Neural cell (in vitro differentiated cells): ENCODE data around the gene CEP295NL. TPM values are rescaled to one million over a fixed set of nuclear protein-coding genes. Genes with fewer than 3 reads are reported as not detected.

Experiments
- H2AFZ ChIP-seq: fragments of 200-600, 300-800 bp; sonication (generic), shearing (Covaris generic); 2 replicates; pipeline ENCODE4 v1.6.0; 2014; ENCODE audit warnings: low read depth, mild to moderate bottlenecking, antibody characterized with exemption, low read length, moderate library complexity
- H3F3A ChIP-seq: fragments of 200-600 bp; shearing (Covaris generic); 2 replicates; pipeline ENCODE4 v1.6.1; 2016; ENCODE audit warnings: mild to moderate bottlenecking, moderate library complexity, mixed read lengths, antibody characterized with exemption, low read length; ENCODE audit not compliant: insufficient read depth, poor library complexity, severe bottlenecking
- H3K27ac ChIP-seq: fragments of 200-600, 300-800 bp; sonication (generic), shearing (Covaris generic); 2 replicates; pipeline ENCODE4 v1.5.1; 2014; ENCODE audit warnings: mild to moderate bottlenecking, low read length, moderate library complexity
- H3K27me3 ChIP-seq: fragments of 300-800, 200-600 bp; sonication (generic), shearing (Covaris generic); 2 replicates; pipeline ENCODE4 v1.6.0; 2014; ENCODE audit warnings: mild to moderate bottlenecking, low read depth, low read length, moderate library complexity; ENCODE audit not compliant: insufficient read depth
- H3K36me3 ChIP-seq: fragments of 300-800, 200-600 bp; sonication (generic), shearing (Covaris generic); 2 replicates; pipeline ENCODE4 v1.5.1; 2014; ENCODE audit warnings: mild to moderate bottlenecking, antibody characterized with exemption, low read length, moderate library complexity; ENCODE audit not compliant: insufficient read depth
- H3K4me2 ChIP-seq: fragments of 300-800, 200-600 bp; sonication (generic), shearing (Covaris generic); 2 replicates; pipeline ENCODE4 v1.6.0; 2014; ENCODE audit warnings: mild to moderate bottlenecking, low read length
- H3K4me3 ChIP-seq: fragments of 300-800, 200-600 bp; sonication (generic), shearing (Covaris generic); 2 replicates; pipeline ENCODE4 v1.5.1; 2014; ENCODE audit warnings: mild to moderate bottlenecking, low read length, moderate library complexity
- H3K79me2 ChIP-seq: fragments of 200-600 bp; shearing (Covaris generic); replicated peaks from 2 replicates; pipeline ENCODE4 v1.6.0; 2014; ENCODE audit warnings: mild to moderate bottlenecking, low read length, moderate library complexity; ENCODE audit not compliant: insufficient read depth
- H3K9ac ChIP-seq: fragments of 300-800, 200-600 bp; sonication (generic), shearing (Covaris generic); 2 replicates; pipeline ENCODE4 v1.6.1; 2016; ENCODE audit warnings: mild to moderate bottlenecking, low read length, mixed read lengths
- H3K9me2 ChIP-seq: fragments of 200-600 bp; shearing (Covaris generic); 2 replicates; pipeline ENCODE4 v1.6.1; 2016; ENCODE audit warnings: mild to moderate bottlenecking, low read length, mixed read lengths; ENCODE audit not compliant: insufficient read depth
- H3K9me3 ChIP-seq: fragments of 200-600, 300-800 bp; sonication (generic), shearing (Covaris generic); 2 replicates; pipeline ENCODE4 v1.6.1; 2016; ENCODE audit warnings: mild to moderate bottlenecking, mixed run types, low read length, moderate library complexity, mixed read lengths
- H4K20me1 ChIP-seq: fragments of 200-600 bp; shearing (Covaris generic); 2 replicates; pipeline ENCODE4 v1.6.1; 2016; ENCODE audit warnings: mild to moderate bottlenecking, mixed run types; ENCODE audit not compliant: insufficient read depth
- EP300 ChIP-seq: fragments of 450-650 bp; conservative IDR thresholded peaks from 2 replicates; pipeline ENCODE4 v1.6.1; 2014; ENCODE audit warnings: antibody characterized with exemption, mild to moderate bottlenecking, moderate library complexity; ENCODE audit not compliant: poor library complexity, severe bottlenecking
- EZH2 ChIP-seq: fragments of 200-600, 300-800 bp; shearing (Covaris generic), sonication (generic); IDR thresholded peaks from 2 replicates; pipeline ENCODE4 v1.6.1; 2014; ENCODE audit warnings: antibody characterized with exemption, low read length, borderline replicate concordance, mild to moderate bottlenecking; ENCODE audit not compliant: insufficient read depth, poor library complexity, severe bottlenecking
- MXI1 ChIP-seq: fragments of 450-650 bp; conservative IDR thresholded peaks from 2 replicates; pipeline ENCODE4 v1.6.1; 2014; ENCODE audit warnings: antibody characterized with exemption, mild to moderate bottlenecking; ENCODE audit not compliant: poor library complexity, severe bottlenecking
- POLR2AphosphoS5 ChIP-seq: IDR thresholded peaks from 2 replicates; pipeline ENCODE4 v1.6.1; 2012
- RAD21 ChIP-seq: fragments of 450-650 bp; conservative IDR thresholded peaks from 2 replicates; pipeline ENCODE4 v1.6.1; 2014; ENCODE audit warnings: antibody characterized with exemption, mild to moderate bottlenecking, moderate library complexity
- SMC3 ChIP-seq: fragments of 450-650 bp; conservative IDR thresholded peaks from 2 replicates; pipeline ENCODE4 v1.6.1; 2014; ENCODE audit warnings: antibody characterized with exemption, mild to moderate bottlenecking, moderate library complexity; ENCODE audit not compliant: poor library complexity
- TAF1 ChIP-seq: IDR thresholded peaks from 2 replicates; pipeline ENCODE4 v1.6.1; 2012; ENCODE audit warnings: low read depth
- polyA plus RNA-seq: library from polyadenylated mRNA; depleted of rRNA; stranded (reverse); fragments of >200 nt; gene quantifications from 2 replicates; pipeline ENCODE4 v1.2.3, GENCODE V29; 2014
- TF ChIP-seq, protein P1 (sequence below): IDR thresholded peaks from 2 replicates; pipeline ENCODE4 v1.6.1; 2012; ENCODE audit warnings: borderline replicate concordance
- TF ChIP-seq, protein P2 (sequence below): fragments of 450-650 bp; IDR thresholded peaks from 2 replicates; pipeline ENCODE4 v1.5.1; 2014; ENCODE audit warnings: antibody characterized with exemption, mild to moderate bottlenecking, moderate library complexity; ENCODE audit not compliant: poor library complexity, severe bottlenecking

The CEP295NL gene
- polyA plus RNA-seq, 1 donor from 2014 or later = not detected

DNA sequence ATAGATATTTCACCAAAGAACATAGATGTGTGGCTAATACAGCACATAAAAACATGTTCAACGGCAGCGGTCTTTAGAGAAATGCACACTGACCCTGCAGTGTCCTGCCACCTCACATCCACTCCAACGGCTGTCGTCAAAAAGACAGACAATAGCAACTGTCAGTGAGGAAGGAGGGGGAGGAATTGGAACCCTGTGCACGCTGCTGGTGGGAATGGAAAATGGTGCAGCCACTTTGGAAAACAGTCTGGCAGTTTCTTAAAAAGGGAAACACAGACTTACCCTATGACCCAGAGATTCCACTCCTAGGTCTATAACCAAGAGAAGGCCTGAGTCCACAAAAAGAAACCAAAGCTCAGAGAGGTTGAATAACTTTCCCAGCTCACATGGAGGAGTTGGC, 7.7 kb downstream of the CEP295NL start:
- no peak overlapping the region for H3K4me3 ChIP-seq
- no peaks in the 10 kb centered on the region for H3K9me2 ChIP-seq
- no peaks in the 10 kb centered on the region for H3F3A ChIP-seq
- TF ChIP-seq, protein P1, sequence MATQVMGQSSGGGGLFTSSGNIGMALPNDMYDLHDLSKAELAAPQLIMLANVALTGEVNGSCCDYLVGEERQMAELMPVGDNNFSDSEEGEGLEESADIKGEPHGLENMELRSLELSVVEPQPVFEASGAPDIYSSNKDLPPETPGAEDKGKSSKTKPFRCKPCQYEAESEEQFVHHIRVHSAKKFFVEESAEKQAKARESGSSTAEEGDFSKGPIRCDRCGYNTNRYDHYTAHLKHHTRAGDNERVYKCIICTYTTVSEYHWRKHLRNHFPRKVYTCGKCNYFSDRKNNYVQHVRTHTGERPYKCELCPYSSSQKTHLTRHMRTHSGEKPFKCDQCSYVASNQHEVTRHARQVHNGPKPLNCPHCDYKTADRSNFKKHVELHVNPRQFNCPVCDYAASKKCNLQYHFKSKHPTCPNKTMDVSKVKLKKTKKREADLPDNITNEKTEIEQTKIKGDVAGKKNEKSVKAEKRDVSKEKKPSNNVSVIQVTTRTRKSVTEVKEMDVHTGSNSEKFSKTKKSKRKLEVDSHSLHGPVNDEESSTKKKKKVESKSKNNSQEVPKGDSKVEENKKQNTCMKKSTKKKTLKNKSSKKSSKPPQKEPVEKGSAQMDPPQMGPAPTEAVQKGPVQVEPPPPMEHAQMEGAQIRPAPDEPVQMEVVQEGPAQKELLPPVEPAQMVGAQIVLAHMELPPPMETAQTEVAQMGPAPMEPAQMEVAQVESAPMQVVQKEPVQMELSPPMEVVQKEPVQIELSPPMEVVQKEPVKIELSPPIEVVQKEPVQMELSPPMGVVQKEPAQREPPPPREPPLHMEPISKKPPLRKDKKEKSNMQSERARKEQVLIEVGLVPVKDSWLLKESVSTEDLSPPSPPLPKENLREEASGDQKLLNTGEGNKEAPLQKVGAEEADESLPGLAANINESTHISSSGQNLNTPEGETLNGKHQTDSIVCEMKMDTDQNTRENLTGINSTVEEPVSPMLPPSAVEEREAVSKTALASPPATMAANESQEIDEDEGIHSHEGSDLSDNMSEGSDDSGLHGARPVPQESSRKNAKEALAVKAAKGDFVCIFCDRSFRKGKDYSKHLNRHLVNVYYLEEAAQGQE = no peak
- no peak for TF ChIP-seq RAD21
- TF ChIP-seq TAF1 = no peak
- TF ChIP-seq EP300 = no peak
- no peak for TF ChIP-seq EZH2
- no peak for TF ChIP-seq POLR2AphosphoS5
- TF ChIP-seq, protein P2, sequence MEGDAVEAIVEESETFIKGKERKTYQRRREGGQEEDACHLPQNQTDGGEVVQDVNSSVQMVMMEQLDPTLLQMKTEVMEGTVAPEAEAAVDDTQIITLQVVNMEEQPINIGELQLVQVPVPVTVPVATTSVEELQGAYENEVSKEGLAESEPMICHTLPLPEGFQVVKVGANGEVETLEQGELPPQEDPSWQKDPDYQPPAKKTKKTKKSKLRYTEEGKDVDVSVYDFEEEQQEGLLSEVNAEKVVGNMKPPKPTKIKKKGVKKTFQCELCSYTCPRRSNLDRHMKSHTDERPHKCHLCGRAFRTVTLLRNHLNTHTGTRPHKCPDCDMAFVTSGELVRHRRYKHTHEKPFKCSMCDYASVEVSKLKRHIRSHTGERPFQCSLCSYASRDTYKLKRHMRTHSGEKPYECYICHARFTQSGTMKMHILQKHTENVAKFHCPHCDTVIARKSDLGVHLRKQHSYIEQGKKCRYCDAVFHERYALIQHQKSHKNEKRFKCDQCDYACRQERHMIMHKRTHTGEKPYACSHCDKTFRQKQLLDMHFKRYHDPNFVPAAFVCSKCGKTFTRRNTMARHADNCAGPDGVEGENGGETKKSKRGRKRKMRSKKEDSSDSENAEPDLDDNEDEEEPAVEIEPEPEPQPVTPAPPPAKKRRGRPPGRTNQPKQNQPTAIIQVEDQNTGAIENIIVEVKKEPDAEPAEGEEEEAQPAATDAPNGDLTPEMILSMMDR = no peak
- no peak for TF ChIP-seq MXI1
- no peak for TF ChIP-seq SMC3
- peaks cover 34% of the 10 kb centered on the region for H3K79me2 ChIP-seq
- H2AFZ ChIP-seq = no peak overlapping the region
- no peaks in the 10 kb centered on the region for H3K36me3 ChIP-seq
- H3K9ac ChIP-seq = no peak overlapping the region
- no peaks in the 10 kb centered on the region for H4K20me1 ChIP-seq
- H3K9me3 ChIP-seq = no peaks in the 10 kb centered on the region
- no peak overlapping the region for H3K4me2 ChIP-seq
- no peak overlapping the region for H3K27ac ChIP-seq
- H3K27me3 ChIP-seq = no peaks in the 10 kb centered on the region

DNA sequence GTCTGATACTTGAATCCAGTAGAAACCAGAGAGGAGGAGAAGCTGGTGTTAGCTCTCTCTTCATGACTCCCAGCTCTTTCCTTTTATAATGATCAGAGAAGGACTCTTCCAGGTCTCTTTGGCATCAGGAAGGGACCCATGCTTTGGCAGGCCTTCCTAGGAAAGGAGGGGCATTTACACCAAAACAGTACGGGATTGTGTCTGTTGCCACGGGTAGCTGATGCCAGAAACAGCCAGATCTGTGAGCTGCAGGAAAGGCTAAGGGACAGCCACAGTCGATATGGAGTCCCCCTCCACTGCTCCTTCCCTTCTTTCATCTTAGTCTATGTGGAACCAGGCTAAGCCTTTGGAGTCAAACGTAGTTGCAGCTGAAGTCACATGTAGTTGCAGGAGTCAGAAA, 9.3 kb downstream of the CEP295NL start:
- H3K9ac ChIP-seq = no peak overlapping the region
- no peak overlapping the region for H3K4me3 ChIP-seq
- no peaks in the 10 kb centered on the region for H4K20me1 ChIP-seq
- no peak overlapping the region for H3K27ac ChIP-seq
- H3K27me3 ChIP-seq = no peaks in the 10 kb centered on the region
- H3K36me3 ChIP-seq = no peaks in the 10 kb centered on the region
- no peaks in the 10 kb centered on the region for H3F3A ChIP-seq
- TF ChIP-seq SMC3 (no peak), TAF1 (no peak), EZH2 (no peak), RAD21 (no peak), MXI1 (no peak), EP300 (no peak), POLR2AphosphoS5 (no peak)
- TF ChIP-seq, protein P1 = no peak
- TF ChIP-seq, protein P2 = no peak
- no peak overlapping the region for H3K4me2 ChIP-seq
- no peak overlapping the region for H2AFZ ChIP-seq
- peaks cover 40% of the 10 kb centered on the region for H3K79me2 ChIP-seq
- no peaks in the 10 kb centered on the region for H3K9me3 ChIP-seq
- no peaks in the 10 kb centered on the region for H3K9me2 ChIP-seq
